ENCODE results near the gene CTXN3.
"Not testable (repeated sequence)": the region's sequence is repeated elsewhere in the genome, so short reads cannot be mapped to it uniquely, and the experiment has no call there.

CTXN3 gene

DNA sequence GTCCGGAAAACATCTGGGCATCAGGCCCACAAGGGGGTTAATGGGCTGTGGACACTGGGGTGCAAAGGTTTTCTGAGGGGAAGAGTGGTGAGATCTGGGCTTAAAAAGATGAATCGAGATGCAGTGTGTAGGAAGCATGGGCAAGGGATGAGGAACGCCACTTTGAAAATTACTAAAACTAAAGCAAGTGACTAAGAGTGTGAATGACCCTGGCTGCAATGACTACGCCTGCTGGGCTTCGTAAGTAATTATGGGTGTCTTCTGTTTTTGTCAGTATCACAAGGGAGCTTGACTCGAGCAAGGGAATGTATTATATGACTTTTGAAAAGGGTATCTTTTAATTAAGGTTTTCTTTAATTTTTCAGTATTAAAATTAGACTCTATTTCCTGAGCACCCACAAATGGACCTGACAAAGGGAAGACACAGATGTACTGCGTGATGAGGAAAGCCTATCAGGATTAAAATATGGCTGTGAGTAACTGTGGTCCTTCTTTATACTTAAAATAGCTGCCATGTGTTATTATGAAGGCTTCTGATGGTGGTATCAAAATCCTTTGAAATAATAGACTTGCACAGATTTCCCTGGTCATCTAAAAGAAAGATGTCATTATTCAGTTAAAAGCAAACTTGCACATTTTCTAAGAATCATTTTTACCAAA lies 4.2 kb downstream of the CTXN3 start:
- no peak for DNase-seq

DNA sequence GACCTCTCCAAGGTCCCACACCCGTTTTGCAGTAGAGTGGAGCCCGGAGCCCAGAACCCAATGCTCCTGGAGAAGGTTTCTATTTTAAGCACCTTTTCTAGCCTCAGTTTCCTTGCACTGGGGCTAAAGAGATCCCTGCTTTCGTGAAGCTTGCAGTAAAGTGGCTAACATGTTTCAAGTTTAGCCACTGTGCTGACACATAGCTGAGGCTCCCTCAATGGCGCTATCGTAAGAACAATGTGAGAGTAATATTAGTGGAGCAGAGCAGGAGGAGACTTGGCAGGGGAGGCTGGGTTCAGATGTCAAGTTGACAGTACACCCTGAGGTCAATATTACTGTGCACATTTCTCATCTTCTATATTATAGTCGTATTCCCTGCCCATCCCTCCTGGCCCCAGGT lies 7.9 kb downstream of the CTXN3 start:
- no peak for DNase-seq

DNA sequence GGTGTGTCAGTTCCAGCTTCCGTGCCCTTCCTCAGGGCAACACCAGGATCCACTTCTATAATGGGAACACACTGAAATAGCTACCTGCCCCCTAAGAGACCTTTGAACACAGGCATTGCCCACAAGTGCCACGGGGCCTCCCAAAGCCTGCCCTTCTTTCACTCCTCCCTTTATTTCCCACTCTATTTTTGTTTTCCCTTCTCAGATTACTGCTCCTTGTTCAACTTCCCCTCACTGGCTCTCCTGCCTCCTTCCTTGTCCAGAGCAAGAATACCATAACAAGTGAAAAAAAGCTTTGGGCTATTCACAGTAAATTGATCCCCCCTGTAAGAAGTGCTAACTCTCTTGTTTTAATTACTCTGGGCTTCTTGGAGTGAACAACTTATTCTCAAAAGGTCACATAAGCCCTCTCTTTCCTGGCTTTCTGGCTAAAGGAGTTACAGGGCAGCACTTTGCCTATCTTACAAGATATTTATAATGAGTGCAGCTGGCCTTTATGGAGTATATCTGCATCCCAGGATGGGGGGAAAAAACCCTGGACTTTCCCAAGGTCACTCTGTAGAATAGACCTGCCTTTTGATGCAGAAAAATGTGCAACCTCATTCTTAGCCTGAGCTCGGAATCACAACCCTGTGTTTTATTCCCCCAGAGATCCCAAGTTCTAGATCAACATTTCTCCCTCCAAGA lies 11.3 kb downstream of the CTXN3 start:
- DNase-seq, result no peak

GRCh38 chr5:127664093-127664492 lies 15.2 kb downstream of the CTXN3 start:
- no peak for DNase-seq

DNA sequence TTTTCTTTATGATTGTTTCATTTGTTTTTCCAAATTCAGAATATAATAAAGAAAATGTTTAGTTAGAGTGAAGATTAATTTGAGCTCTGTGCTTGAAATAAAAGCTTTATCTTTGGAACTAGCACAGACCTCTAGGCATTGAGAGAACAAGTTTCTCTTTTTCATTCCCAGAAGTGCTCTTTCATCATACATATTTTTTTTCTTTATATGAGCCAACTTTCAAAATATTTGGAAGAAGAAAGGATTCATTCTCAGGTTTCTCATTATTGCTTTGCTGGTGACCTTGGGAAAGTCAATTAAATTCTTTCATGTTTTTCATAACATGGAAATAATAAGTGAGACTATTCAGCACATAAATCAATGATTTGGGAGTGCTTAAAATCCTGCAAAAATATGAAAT lies 16.8 kb downstream of the CTXN3 start:
- no peak for DNase-seq

GRCh38 chr5:127666043-127666716 lies 17.3 kb downstream of the CTXN3 start:
- no peak for DNase-seq

DNA sequence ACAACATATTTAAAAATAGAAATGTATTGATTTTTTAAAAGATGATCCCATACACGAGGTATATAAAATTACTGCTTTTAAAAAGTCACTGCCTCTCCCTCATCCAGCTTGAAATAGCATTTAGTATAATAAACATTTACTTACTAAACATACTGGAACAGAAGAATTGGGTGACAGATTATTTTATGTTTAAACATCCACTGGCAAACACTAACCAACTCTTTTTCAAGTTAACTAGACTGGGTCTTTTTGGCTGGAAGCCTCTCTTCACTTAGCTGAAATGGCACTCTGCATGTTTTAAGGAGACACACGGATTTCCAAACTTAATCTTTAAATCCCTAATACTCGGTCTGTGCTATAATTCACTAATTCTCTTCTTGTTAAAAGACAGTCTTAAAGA lies 19.0 kb downstream of the CTXN3 start:
- no peak for DNase-seq

DNA sequence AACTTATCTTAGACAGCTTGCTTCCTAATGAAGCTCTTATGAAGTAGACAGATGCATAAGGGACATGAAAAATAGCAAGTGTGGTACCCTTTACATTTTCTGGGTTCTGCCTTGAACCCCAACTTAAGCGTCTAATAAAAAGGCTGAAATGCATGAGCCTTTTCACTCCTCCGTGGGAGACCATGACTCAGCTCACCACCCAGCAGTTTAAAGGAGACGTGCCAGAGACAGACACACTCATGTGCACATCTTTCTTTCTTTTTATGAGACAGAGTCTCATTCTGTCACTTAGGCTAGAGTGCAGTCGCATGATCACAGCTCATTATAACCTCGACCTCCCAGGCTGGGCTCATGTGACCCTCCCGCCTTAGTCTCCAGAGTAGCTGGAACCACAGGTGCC lies 22.3 kb downstream of the CTXN3 start:
- no peak for DNase-seq

DNA sequence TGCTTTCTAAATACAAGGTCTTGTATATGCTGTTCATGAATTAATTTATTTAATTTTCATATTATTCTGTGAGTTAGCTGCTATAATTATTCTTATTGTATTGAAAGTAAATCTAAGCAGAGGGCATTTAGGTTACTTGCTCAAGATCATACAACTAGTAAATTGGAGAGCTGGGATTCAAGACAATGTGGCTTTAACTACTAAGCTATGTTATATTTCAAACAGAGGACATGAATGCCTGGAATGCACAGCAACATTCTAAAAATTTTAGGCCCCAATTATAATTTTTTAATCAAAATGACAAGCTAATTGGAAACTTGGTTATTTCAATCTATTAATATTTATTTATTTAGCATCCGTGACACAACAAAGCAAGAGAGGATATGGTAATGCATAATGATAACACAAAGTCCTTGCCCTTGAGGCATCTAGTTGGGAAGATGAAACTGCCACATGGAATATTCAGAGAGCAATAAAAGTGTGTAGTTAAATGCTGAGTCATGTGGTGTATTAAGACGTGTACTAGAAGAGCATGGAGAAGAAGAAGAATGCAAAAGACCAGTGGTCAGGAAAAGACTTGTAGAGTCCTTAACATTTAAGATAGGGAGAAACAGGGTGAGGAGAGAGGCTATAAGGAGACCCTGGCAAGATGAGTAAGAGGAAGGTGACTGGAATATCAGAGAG lies 24.4 kb downstream of the CTXN3 start:
- no peak for DNase-seq

GRCh38 chr5:127676951-127677350 lies 28.1 kb downstream of the CTXN3 start:
- DNase-seq, result not testable (repeated sequence)

GRCh38 chr5:127679691-127680330 lies 30.9 kb downstream of the CTXN3 start:
- DNase-seq, result not testable (repeated sequence)

GRCh38 chr5:127680595-127680994 lies 31.7 kb downstream of the CTXN3 start:
- DNase-seq, result no peak

- DNase-seq, result no peak
Observed at GRCh38 chr5:127683008-127683407, 34.1 kb downstream of the CTXN3 start.

DNA sequence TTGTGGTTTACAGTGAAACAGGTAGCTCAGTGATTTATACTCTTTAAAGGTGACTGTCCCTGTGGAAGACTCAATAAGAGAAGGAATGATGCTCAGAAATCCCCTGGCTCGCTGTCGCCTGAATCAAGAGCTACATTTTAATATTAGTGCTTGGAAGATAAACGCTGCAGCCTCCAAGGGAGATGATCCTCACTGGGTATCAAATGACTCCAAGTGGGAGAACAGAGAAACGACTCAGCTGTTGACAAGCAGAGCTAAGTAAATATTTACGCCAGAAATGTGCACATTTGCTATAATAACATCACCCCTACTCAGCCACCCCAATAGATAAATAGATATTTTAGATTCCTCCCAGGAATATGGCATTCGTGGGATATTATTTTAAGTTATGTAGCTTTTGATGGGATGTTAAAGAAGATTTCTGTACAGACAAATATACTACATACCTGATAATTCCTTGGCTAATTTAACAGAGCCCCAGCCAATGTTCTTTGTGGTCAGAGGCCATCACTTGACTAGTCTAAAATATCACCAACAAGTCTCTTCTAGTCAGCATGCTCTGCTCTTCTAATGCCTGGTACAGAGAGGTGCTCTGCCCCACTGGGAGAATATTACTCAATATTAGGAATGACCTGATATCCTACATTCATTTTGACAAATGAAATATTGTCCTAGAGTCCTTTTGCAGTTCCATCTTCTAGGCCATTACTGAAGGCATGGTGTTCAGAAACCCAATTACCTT lies 36.0 kb downstream of the CTXN3 start:
- no peak for DNase-seq

DNA sequence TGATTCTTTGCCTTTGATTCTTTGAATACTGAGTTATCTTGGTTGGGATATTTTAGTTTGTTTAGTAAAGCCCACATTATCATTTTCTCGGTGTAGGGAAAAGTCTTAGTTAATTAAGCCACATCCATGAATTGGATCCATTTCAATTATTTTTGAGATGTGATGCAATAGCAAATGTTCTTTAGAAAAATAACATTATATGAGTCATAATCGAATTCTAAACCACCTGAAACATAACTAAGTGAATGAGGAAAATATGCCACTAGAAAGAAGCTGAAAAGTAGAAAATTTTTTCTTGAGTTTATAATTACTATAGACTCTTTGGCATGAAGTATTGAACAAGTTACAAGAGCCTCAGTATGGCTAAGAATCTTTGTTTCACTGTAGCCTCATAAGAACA lies 36.8 kb downstream of the CTXN3 start:
- no peak for DNase-seq

DNA sequence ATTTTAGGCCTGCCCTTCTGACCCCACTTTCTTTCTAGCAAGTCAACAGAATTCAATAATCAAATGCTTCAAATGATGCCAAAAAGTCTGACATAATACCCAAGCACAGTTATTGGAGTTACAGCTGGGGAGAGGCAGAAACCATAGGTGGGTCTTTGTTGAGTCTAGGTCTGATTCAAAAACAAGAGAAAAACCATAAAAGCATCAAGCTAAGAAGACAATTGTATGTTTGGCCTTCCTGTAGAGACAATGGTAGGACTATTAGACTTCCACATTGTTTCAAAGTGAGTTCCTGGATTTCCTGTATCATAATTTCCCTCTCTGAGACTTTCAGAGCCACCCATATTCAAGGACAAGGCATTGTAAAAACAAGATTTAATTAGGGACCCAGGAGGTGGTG lies 37.5 kb downstream of the CTXN3 start:
- no peak for DNase-seq

DNA sequence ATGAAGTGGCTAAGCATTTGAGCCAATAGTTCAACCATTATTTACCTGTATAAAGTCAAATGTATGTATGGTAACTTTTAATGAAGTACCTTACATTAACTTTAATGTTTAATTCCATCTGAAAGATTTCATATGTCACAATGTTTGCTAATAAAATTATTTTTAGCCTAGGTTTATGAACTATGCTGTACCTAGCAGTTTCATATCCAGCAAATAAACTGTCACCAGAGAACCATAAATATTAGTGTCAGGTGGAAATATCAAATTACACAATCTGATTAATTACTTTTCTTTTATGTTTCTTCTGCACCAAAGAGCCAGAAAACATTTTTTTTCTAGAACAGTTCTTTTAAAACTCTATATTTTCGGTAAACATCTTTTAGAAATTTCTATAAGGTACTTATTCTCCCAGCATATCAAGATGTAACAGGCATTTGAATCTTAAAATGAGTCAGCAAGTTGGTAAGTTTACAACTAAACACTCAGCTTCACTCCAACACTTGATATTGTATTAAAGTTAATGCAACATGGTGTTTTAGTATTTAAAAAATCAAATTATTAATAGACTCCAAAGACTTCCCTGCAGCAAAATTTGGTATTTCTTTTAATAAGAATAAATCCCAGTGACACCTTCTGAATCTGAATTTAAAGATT lies 45.8 kb downstream of the CTXN3 start:
- no peak for DNase-seq

GRCh38 chr5:127695346-127695745 lies 46.5 kb downstream of the CTXN3 start:
- no peak for DNase-seq

DNA sequence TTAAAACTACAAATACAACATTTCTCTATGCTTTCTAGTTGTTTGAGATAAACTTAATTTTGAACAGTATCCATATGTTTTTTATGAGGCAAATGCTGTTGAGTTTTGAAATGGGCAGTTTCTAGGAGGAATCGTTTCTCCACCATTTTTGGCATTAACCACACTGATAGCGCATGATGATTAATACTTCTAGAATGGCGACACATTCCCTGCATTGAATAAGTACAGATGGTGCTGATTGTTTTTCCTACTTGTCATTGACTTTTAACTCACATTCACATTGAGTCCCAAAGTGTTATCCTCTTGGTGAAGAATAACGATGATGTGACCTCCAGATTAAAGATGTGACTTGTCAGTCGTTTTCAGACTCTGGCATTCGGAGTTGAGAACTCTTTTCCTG lies 47.8 kb downstream of the CTXN3 start:
- DNase-seq, result no peak

DNA sequence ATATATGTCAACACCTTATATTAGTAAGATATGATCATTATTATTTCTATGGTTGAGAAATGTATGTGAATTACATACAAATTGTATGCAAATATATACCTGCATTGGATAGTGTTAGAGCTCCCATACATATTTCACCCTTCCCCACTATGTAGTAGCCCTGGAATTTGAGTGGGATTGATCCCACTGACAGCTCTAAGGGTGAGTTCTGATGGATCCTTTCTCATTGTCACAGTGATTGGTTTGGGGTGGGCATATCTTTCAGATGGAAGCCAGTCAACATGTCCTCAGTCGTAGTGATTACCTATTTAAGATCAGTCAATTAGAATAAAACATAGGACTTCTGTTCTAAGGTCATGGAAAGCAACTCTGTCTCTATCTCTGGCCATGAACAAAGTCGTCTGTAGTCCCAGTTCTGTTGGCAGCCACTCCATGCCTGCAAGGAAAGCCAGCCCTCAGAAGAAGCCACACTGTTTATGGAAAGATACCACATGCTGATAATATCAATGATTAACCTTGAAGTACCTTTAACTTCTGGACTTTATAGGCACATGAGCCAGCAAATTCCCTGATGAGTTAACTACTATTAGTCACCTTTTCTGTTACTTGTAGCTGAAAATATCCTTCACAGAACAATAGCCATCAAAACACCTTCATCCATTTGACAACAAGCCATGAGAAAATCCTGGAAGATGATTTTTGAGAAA lies 49.2 kb downstream of the CTXN3 start:
- no peak for DNase-seq

GRCh38 chr5:127699416-127699815 lies 50.5 kb downstream of the CTXN3 start:
- no peak for DNase-seq

All from CD4-positive, alpha-beta T cell treated with Interferon alpha-2 for 1 hour (primary cell).